Inflammatory macrophage treated with lipopolysaccharide for 1 hour (primary cell): Measurements from ENCODE around the gene TRERF1.
"Not testable (repeated sequence)": the region's sequence is repeated elsewhere in the genome, so short reads cannot be mapped to it uniquely, and the experiment has no call there.

Source experiments
- DNase-seq, 2 donors: peaks; one replicate each; pipeline ENCODE4 v3.0.0-alpha.2; 2020 to 2022

Gene TRERF1, protein sequence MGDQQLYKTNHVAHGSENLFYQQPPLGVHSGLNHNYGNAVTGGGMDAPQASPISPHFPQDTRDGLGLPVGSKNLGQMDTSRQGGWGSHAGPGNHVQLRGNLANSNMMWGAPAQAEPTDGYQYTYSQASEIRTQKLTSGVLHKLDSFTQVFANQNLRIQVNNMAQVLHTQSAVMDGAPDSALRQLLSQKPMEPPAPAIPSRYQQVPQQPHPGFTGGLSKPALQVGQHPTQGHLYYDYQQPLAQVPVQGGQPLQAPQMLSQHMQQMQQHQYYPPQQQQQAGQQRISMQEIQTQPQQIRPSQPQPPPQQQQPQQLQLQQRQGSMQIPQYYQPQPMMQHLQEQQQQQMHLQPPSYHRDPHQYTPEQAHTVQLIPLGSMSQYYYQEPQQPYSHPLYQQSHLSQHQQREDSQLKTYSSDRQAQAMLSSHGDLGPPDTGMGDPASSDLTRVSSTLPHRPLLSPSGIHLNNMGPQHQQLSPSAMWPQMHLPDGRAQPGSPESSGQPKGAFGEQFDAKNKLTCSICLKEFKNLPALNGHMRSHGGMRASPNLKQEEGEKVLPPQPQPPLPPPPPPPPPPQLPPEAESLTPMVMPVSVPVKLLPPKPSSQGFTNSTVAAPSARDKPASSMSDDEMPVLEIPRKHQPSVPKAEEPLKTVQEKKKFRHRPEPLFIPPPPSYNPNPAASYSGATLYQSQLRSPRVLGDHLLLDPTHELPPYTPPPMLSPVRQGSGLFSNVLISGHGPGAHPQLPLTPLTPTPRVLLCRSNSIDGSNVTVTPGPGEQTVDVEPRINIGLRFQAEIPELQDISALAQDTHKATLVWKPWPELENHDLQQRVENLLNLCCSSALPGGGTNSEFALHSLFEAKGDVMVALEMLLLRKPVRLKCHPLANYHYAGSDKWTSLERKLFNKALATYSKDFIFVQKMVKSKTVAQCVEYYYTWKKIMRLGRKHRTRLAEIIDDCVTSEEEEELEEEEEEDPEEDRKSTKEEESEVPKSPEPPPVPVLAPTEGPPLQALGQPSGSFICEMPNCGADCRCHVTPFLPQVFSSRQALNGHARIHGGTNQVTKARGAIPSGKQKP (N-terminal part only)

GRCh38 chr6:42451333-42452170 is at the start of gene TRERF1:
TSS of gene TRERF1 (minus strand) at chr6:42451926. CDS start at chr6:42269590, 182,336 bp downstream.
- peak in 1 of 2 donors; percentile 25 for DNase-seq

- no peak for DNase-seq
These were observed 46.9 kb upstream of the TRERF1 start for GRCh38 chr6:42498473-42499128.

DNA sequence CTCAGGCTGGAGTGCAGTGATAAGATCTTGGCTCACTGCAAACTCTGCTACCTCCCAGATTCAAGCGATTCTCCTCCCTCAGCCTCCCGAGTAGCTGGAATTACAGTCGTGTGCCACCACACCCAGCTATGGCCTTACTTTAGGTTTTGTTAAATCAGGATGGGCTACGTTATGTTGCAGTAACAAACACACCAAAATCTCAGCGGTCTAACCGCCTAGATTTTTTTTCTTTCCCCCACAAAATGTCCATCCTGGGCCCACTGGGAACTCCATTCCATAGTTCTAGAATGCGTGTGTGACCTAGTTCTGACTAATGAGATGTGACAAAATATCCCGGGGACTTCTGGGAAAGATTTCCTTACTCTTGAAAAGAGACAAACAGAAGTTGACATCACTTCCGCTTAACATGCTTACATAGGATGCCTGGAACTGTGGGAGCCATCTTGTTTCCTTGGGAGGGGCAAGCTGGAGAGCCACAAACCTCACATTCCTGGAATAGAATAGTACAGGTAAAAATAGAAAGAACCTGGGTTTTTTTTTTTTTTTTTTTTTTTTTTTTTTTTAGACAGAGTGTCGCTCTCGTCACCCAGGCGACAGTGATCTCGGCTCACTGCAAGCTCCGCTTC is 42.3 kb upstream of the TRERF1 start:
- DNase-seq: no peak

DNA sequence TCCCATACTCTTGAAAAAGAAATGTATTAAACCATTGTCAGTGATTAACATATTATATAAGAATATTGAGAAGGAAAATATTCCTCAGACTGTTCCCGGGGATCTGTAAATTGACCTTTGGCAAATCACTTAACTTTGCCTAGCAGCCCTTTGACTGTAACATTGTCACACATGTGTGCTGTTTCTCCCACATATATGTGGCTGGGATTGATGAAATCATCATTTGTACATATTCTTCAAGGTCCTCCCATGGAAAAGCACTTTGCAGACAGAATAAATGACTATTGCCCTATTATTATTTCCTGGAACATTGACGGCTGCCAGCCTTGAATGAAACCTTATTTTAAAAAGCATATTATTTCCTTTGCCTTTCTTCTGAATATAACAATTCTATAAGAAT is 36.4 kb upstream of the TRERF1 start:
- no peak for DNase-seq

DNA sequence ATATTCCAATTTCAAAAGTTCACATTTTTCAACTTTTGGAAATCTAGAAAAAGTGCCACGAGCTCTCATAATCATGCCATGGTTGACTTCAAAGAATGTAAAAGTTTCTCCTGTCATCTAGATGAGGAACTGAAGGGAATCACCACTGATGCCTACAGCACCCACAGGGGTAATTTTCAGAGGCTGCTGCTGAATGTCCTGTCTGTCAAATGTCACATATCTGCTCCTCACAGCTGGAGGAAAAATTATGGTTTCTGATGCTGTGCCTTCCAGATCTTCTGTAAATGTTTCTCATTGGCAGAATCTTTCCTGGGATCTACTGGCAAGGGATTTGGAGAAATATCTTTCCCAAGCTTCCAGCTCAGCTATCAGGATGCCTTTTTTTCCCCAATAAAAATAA is 32.5 kb upstream of the TRERF1 start:
- no peak for DNase-seq

DNA sequence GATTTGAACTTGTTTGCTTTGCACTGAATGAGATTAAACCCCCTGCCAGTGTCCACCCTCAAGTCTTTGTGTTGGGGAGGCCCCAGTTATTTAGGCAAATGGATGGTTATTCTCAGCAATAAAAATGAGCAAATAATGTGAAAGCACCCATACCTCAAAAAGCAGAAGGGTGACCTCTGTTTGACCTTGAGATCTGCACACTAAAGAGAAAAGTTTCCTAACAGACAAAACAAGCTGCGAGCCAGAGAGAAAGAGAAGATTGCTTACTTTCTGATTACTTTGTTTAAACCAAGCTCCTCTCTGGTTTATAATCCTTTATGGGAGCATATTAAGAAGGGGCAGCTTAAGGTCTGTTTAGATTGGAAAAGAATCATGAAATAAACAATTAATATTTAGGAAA is 30.4 kb upstream of the TRERF1 start:
- DNase-seq: no peak

GRCh38 chr6:42471714-42472113 is 20.0 kb upstream of the TRERF1 start:
- no peak for DNase-seq

- DNase-seq: peak in 1 of 2 donors; percentile 17
These were observed 19.4 kb upstream of the TRERF1 start for GRCh38 chr6:42471142-42471541.

- DNase-seq: no peak
These were observed 16.5 kb upstream of the TRERF1 start for GRCh38 chr6:42468273-42468672.

DNA sequence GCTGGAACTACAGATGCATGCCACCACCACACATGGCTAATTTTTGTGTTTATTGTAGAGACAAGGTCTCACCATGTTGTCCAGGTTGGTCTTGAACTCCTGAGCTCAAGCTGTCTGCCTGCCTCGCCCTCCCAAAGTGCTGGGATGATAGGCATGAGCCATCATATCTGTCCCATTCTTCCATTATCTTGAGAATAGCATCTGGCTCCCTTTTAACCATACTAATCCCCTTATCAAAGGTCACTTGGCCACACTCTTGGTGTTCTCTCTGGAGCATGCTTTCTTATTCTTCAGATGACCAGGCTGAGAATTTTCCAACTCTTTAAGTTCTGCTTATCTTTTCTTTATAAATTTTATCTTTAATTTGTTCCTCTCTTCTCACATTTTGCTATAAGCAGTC is 15.9 kb upstream of the TRERF1 start:
- DNase-seq: no peak

DNA sequence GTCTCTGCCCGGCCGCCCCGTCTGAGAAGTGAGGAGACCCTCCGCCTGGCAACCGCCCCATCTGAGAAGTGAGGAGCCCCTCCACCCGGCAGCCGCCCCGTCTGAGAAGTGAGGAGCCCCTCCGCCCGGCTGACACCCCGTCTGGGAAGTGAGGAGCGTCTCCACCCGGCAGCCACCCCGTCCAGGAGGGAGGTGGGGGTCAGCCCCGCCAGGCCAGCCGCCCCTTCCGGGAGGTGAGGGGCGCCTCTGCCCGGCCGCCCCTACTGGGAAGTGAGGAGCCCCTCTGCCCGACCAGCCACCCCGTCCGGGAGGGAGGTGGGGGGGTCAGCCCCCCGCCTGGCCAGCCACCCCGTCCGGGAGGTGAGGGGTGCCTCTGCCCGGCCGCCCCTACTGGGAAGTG is 14.7 kb upstream of the TRERF1 start:
- not testable (repeated sequence) for DNase-seq

- DNase-seq: no peak
These were observed 10.8 kb upstream of the TRERF1 start for GRCh38 chr6:42462474-42462972.

- DNase-seq: no peak
These were observed 9.2 kb upstream of the TRERF1 start for GRCh38 chr6:42460883-42461282.

GRCh38 chr6:42459888-42460287 is 8.2 kb upstream of the TRERF1 start:
- DNase-seq: no peak

- DNase-seq: no peak
These were observed 2.7 kb upstream of the TRERF1 start for GRCh38 chr6:42454428-42454791.

DNA sequence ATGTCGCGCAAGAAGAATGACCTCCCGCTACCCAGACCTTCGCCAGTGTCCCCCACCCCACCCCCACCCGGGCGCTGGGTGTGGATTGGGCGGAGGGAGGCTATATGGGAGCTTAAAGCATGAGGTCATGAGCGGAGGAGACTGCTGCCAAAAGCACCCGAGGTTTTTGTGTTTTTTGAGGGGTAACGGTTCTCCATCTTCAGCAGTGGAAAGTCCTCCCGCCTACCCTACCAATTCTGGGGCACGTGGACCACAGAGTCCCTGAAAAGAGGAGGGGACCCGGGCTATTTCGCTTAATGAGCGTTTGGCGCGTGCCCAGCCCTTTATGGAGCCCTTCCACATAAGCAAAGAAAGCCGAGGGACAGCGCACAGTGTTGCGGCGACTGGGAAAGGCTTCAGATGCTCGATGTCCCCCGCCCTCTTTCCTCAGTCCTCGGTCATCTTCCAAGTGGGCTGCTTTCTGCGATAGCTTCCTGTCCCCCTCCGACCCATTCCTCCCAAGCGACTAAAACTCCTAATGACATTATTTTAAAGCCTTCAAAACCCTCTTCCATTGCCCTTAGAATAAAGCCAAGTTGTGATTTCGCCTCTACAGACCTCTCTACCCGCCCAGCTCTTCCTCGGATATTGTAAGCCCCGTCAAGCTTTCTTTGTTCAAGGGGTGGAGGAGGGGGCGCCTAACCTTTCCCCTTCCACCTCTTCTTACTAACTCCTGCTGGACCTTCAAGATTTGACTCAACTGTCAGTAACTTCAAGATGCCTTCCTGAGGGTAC is 2.1 kb upstream of the TRERF1 start:
- DNase-seq: peak; percentile 37 to 52

GRCh38 chr6:42453031-42453653 is 1.4 kb upstream of the TRERF1 start:
- DNase-seq: peak; percentile 42 to 48

GRCh38 chr6:42452171-42453030 is 675 bp upstream of the TRERF1 start:
- DNase-seq: peak in 1 of 2 donors; percentile 32
